ENCODE results near the gene SYT12. TPM values are rescaled to one million over a fixed set of nuclear protein-coding genes. Genes with fewer than 3 reads are reported as not detected.

Gene SYT12
- total RNA-seq, 3 donors from 2014 or later (not counting 1 experiment from before 2014, with no cell fraction given), result not detected

GRCh38 chr11:66992041-66992440, 30.9 kb upstream of the SYT12 start:
- Mint-ChIP-seq H3K9me3 (no peaks in the 10 kb centered on the region), H3K27ac (no peak overlapping the region), H3K36me3 (no peaks in the 10 kb centered on the region), H3K4me3 (no peak overlapping the region), H3K4me1 (peaks cover 0 to 7% of the 10 kb centered on the region in 2 donors), H3K27me3 (ENCODE audit: low read depth in 2 of 2) (peaks cover 4 to 9% of the 10 kb centered on the region in 2 donors)
- TF ChIP-seq, protein P1, sequence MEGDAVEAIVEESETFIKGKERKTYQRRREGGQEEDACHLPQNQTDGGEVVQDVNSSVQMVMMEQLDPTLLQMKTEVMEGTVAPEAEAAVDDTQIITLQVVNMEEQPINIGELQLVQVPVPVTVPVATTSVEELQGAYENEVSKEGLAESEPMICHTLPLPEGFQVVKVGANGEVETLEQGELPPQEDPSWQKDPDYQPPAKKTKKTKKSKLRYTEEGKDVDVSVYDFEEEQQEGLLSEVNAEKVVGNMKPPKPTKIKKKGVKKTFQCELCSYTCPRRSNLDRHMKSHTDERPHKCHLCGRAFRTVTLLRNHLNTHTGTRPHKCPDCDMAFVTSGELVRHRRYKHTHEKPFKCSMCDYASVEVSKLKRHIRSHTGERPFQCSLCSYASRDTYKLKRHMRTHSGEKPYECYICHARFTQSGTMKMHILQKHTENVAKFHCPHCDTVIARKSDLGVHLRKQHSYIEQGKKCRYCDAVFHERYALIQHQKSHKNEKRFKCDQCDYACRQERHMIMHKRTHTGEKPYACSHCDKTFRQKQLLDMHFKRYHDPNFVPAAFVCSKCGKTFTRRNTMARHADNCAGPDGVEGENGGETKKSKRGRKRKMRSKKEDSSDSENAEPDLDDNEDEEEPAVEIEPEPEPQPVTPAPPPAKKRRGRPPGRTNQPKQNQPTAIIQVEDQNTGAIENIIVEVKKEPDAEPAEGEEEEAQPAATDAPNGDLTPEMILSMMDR (IDR thresholded peaks at IDR 0.05), result no peak
- Histone ChIP-seq H3K9me3 (ENCODE audit: control insufficient read depth, insufficient read depth, low read length) (no peaks in the 10 kb centered on the region), H3K4me1 (ENCODE audit: control insufficient read depth, insufficient read depth, low read length) (no peaks in the 10 kb centered on the region), H3K36me3 (ENCODE audit: control insufficient read depth, insufficient read depth, low read length) (no peaks in the 10 kb centered on the region), H3K27me3 (ENCODE audit: control insufficient read depth, insufficient read depth, low read length) (peaks cover 2% of the 10 kb centered on the region), H3K27ac (ENCODE audit: low read length) (no peak overlapping the region), H3K4me3 (ENCODE audit: low read length) (no peak overlapping the region)
- WGBS (ENCODE audit: insufficient coverage), result 83% methylated on average over 2 of the region's 2 CpGs
- no peak for DNase-seq
- ATAC-seq, result no peak
- intact Hi-C loops (cut with micrococcal nuclease), result no loop called here

- TF ChIP-seq, protein P1 (IDR thresholded peaks at IDR 0.05), result no peak
- H3K36me3 Mint-ChIP-seq, result no peaks in the 10 kb centered on the region
- Histone ChIP-seq H3K36me3 (ENCODE audit: control insufficient read depth, insufficient read depth, low read length) (no peaks in the 10 kb centered on the region), H3K27me3 (ENCODE audit: control insufficient read depth, insufficient read depth, low read length) (peaks cover 2% of the 10 kb centered on the region), H3K9me3 (ENCODE audit: control insufficient read depth, insufficient read depth, low read length) (no peaks in the 10 kb centered on the region), H3K27ac (ENCODE audit: low read length) (no peak overlapping the region), H3K4me1 (ENCODE audit: control insufficient read depth, insufficient read depth, low read length) (no peaks in the 10 kb centered on the region), H3K4me3 (ENCODE audit: low read length) (no peak overlapping the region)
- peaks cover 9 to 10% of the 10 kb centered on the region in 2 donors for H3K27me3 Mint-ChIP-seq (ENCODE audit: low read depth in 2 of 2)
- WGBS (ENCODE audit: insufficient coverage), result 81% methylated on average over 8 of the region's 8 CpGs
- no peaks in the 10 kb centered on the region for H3K9me3 Mint-ChIP-seq
- no peak for DNase-seq
- no peaks in the 10 kb centered on the region for H3K4me1 Mint-ChIP-seq
- intact Hi-C loops (cut with micrococcal nuclease), result no loop called here
- no peak overlapping the region for H3K4me3 Mint-ChIP-seq
- no peak overlapping the region for H3K27ac Mint-ChIP-seq
- no peak for ATAC-seq
Observed at GRCh38 chr11:66996609-66997273, 26.2 kb upstream of the SYT12 start.

DNA sequence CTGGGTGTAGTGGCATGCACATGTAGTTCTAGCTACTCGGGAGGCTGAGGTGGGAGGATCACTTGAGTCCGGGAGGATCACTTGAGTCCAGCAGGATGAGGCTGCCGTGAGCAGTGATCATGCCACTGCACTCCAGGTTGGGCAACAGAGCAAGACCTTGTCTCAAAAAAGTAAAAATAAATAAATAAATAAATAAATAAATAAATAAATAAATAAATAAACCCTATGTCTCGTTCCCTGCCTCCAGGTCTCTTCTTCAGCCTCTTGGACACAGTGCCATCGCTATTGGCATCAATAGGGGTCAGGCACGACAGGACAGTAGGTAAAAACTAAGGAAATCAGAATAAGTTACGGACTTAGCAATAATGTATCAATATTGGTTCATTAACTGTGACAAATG, 23.4 kb upstream of the SYT12 start:
- H3K4me1 Mint-ChIP-seq, result no peaks in the 10 kb centered on the region
- intact Hi-C loops (cut with micrococcal nuclease), result no loop called here
- no peak overlapping the region for H3K27ac Mint-ChIP-seq
- WGBS (ENCODE audit: insufficient coverage), result 89% methylated on average over 6 of the region's 7 CpGs
- TF ChIP-seq, protein P1 (IDR thresholded peaks at IDR 0.05), result no peak
- peaks cover 7 to 15% of the 10 kb centered on the region in 2 donors for H3K27me3 Mint-ChIP-seq (ENCODE audit: low read depth in 2 of 2)
- H3K9me3 Mint-ChIP-seq, result no peaks in the 10 kb centered on the region
- no peaks in the 10 kb centered on the region for H3K36me3 Mint-ChIP-seq
- no peak overlapping the region for H3K4me3 Mint-ChIP-seq
- ATAC-seq (no peak), DNase-seq (no peak)
- Histone ChIP-seq H3K27ac (ENCODE audit: low read length) (no peak overlapping the region), H3K4me1 (ENCODE audit: control insufficient read depth, insufficient read depth, low read length) (no peaks in the 10 kb centered on the region), H3K4me3 (ENCODE audit: low read length) (no peak overlapping the region), H3K27me3 (ENCODE audit: control insufficient read depth, insufficient read depth, low read length) (no peaks in the 10 kb centered on the region), H3K9me3 (ENCODE audit: control insufficient read depth, insufficient read depth, low read length) (no peaks in the 10 kb centered on the region), H3K36me3 (ENCODE audit: control insufficient read depth, insufficient read depth, low read length) (no peaks in the 10 kb centered on the region)

DNA sequence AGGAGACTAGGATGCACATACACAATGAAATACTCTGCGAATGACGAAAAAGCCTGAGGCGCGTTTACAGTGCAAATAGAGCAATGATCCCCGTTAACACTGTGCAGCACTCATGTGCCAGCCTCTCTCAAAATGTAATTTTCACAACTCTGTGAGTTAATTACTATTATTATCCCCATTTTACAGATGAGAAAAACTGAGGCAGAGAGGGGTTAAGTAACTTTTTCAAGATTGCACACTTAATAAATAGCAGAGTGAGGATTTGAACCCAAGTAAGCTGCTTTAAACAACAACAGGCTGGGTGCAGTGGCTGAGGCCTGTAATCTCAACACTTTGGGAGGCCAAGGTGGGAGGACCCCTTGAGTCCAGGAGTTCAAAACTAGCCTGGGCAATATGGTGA, 21.6 kb upstream of the SYT12 start:
- intact Hi-C loops (cut with micrococcal nuclease), result no loop called here
- no peak for DNase-seq
- Histone ChIP-seq H3K27ac (ENCODE audit: low read length) (no peak overlapping the region), H3K36me3 (ENCODE audit: control insufficient read depth, insufficient read depth, low read length) (no peaks in the 10 kb centered on the region), H3K27me3 (ENCODE audit: control insufficient read depth, insufficient read depth, low read length) (no peaks in the 10 kb centered on the region), H3K9me3 (ENCODE audit: control insufficient read depth, insufficient read depth, low read length) (no peaks in the 10 kb centered on the region), H3K4me3 (ENCODE audit: low read length) (no peak overlapping the region), H3K4me1 (ENCODE audit: control insufficient read depth, insufficient read depth, low read length) (no peaks in the 10 kb centered on the region)
- Mint-ChIP-seq H3K4me1 (peaks cover 0 to 2% of the 10 kb centered on the region in 2 donors), H3K4me3 (no peak overlapping the region), H3K9me3 (no peaks in the 10 kb centered on the region), H3K36me3 (no peaks in the 10 kb centered on the region), H3K27me3 (ENCODE audit: low read depth in 2 of 2) (peaks cover 7 to 15% of the 10 kb centered on the region in 2 donors), H3K27ac (no peak overlapping the region)
- WGBS (ENCODE audit: insufficient coverage), result 94% methylated on average over 5 of the region's 5 CpGs
- TF ChIP-seq, protein P1 (IDR thresholded peaks at IDR 0.05), result no peak
- no peak for ATAC-seq
